ENCODE results near the gene USP36.

- TF ChIP-seq GATA2 (IDR thresholded peaks at IDR 0.05; ENCODE audit: low read depth, low read length) (no peak), GATA3 (IDR thresholded peaks at IDR 0.05; ENCODE audit: low read depth, low read length) (no peak)
Measured at GRCh38 chr17:78802459-78802858, 38.2 kb downstream of the USP36 start.

Data from SH-SY5Y (cell line).